ENCODE results near the gene MAP4K2. TPM values are rescaled to one million over a fixed set of nuclear protein-coding genes. Genes with fewer than 3 reads are reported as not detected.

MAP4K2 gene
- total and polyA plus RNA-seq, 2 of the 8 experiments (the other 6 are each of a cell fraction or from before 2014, with no cell fraction given) = 20.1 to 20.7 TPM

GRCh38 chr11:64839335-64839734 lies 36.3 kb upstream of the MAP4K2 start (continued):
- TF ChIP-seq CTBP2 (IDR thresholded peaks at IDR 0.05; ENCODE audit: borderline replicate concordance, insufficient read depth, insufficient read length, low read length) (no peak), CHD2 (IDR thresholded peaks at IDR 0.05; ENCODE audit: low read length) (no peak)

Data from H1 (cell line).